Measurements from ENCODE around the gene MYPN.
A peak's percentile ranks its signal among the peaks of the same experiment; 100 is the strongest.

Gene MYPN

GRCh38 chr10:68253346-68253745 lies 144.1 kb downstream of the MYPN start:
- Histone ChIP-seq H3K9me3 (replicated peaks in 1 of 11) (no peaks in the 10 kb centered on the region), H3K36me3 (no peaks in the 10 kb centered on the region), H4K20me1 (no peaks in the 10 kb centered on the region), H3K27ac (no peak overlapping the region), H3K4me3 (no peak overlapping the region), H3K4me1 (peaks cover 0 to 3% (median 0%) of the 10 kb centered on the region in 10 experiments; a peak in 1 of 20 replicates), H3K27me3 (no peaks in the 10 kb centered on the region), H3K4me2 (no peak overlapping the region), H3K9ac (no peak overlapping the region)
- TF ChIP-seq Cebpa-rat (IDR thresholded peaks at IDR 0.05) = no peak

GRCh38 chr10:68261132-68261856 lies 152.0 kb downstream of the MYPN start:
- Histone ChIP-seq H3K4me3 (no peak overlapping the region), H3K9me3 (replicated peaks in 1 of 11) (peaks cover 21 to 39% (median 32%) of the 10 kb centered on the region in 11 experiments), H3K4me1 (peaks cover 0 to 6% (median 0%) of the 10 kb centered on the region in 10 experiments; a peak in 3 of 20 replicates), H3K4me2 (peak overlapping the region in 2 of 11 experiments; percentile 1 to 19; a peak in 1 of 22 replicates), H3K36me3 (no peaks in the 10 kb centered on the region; a peak in 2 of 22 replicates), H3K9ac (no peak overlapping the region), H3K27ac (no peak overlapping the region), H3K27me3 (no peaks in the 10 kb centered on the region), H4K20me1 (no peaks in the 10 kb centered on the region)
- no peak for TF ChIP-seq Cebpa-rat (IDR thresholded peaks at IDR 0.05)
